Kidney epithelial cell (primary cell): ENCODE results near the gene SHB. TPM values are rescaled to one million over a fixed set of nuclear protein-coding genes. Genes with fewer than 3 reads are reported as not detected.
"Not testable (repeated sequence)": the region's sequence is repeated elsewhere in the genome, so short reads cannot be mapped to it uniquely, and the experiment has no call there.

ENCODE experiments used
- DNase-seq: peaks from one replicate; pipeline ENCODE4 v3.0.0-alpha.2; 2010; ENCODE audit warnings: low read depth
- H3K27me3 ChIP-seq: 2 replicates; pipeline ENCODE4 v1.6.0; 2011; ENCODE audit warnings: low read length; ENCODE audit not compliant: control insufficient read depth, insufficient read depth
- H3K36me3 ChIP-seq: 2 replicates; pipeline ENCODE4 v1.5.1; 2011; ENCODE audit warnings: low read length; ENCODE audit not compliant: control insufficient read depth, insufficient read depth
- H3K4me3 ChIP-seq: 2 replicates; pipeline ENCODE4 v1.5.1; 2011; ENCODE audit warnings: low read depth, mild to moderate bottlenecking, control low read depth, low read length
- CTCF ChIP-seq: IDR thresholded peaks from 2 replicates; pipeline ENCODE4 v1.5.1; 2011; ENCODE audit warnings: mild to moderate bottlenecking, moderate library complexity, low read length, control low read depth, inconsistent platforms; ENCODE audit not compliant: insufficient read depth, poor library complexity, severe bottlenecking
- total RNA-seq: library from RNA; depleted of rRNA; stranded (reverse); fragments of >200 nt; gene quantifications from 2 replicates; pipeline ENCODE4 v1.2.3, GENCODE V29; 2015

SHB gene
- total RNA-seq, 1 donor from 2014 or later = 39.1 TPM

- Histone ChIP-seq H3K27me3 (no peaks in the 10 kb centered on the region), H3K36me3 (no peaks in the 10 kb centered on the region), H3K4me3 (no peak overlapping the region)
- TF ChIP-seq CTCF = no peak
- no peak for DNase-seq
Observed at GRCh38 chr9:37899041-37899440, 170.0 kb downstream of the SHB start.

- no peak for TF ChIP-seq CTCF
- H3K4me3 ChIP-seq = no peak overlapping the region
- no peaks in the 10 kb centered on the region for H3K27me3 ChIP-seq
- DNase-seq = no peak
- H3K36me3 ChIP-seq = no peaks in the 10 kb centered on the region
Observed at GRCh38 chr9:37897665-37898064, 171.4 kb downstream of the SHB start.

GRCh38 chr9:37892063-37892462, 177.0 kb downstream of the SHB start:
- Histone ChIP-seq H3K4me3 (no peak overlapping the region), H3K27me3 (no peaks in the 10 kb centered on the region), H3K36me3 (no peaks in the 10 kb centered on the region)
- no peak for DNase-seq
- TF ChIP-seq CTCF = no peak

- not testable (repeated sequence) for H3K36me3 ChIP-seq, H3K4me3 ChIP-seq, H3K27me3 ChIP-seq, DNase-seq
Observed at GRCh38 chr9:37891042-37891441, 178.0 kb downstream of the SHB start.

GRCh38 chr9:37889536-37889935, 179.5 kb downstream of the SHB start:
- TF ChIP-seq CTCF = no peak
- no peaks in the 10 kb centered on the region for H3K36me3 ChIP-seq
- H3K4me3 ChIP-seq = no peak overlapping the region
- no peaks in the 10 kb centered on the region for H3K27me3 ChIP-seq
- DNase-seq = no peak

- DNase-seq, H3K27me3 ChIP-seq, H3K4me3 ChIP-seq, H3K36me3 ChIP-seq: not testable (repeated sequence)
Observed at GRCh38 chr9:37887977-37888583, 180.9 kb downstream of the SHB start.

- DNase-seq = no peak
- Histone ChIP-seq H3K27me3 (no peaks in the 10 kb centered on the region), H3K36me3 (no peaks in the 10 kb centered on the region), H3K4me3 (no peak overlapping the region)
- no peak for TF ChIP-seq CTCF
Observed at GRCh38 chr9:37880916-37881479, 188.0 kb downstream of the SHB start.
